ENCODE results near the gene OCSTAMP.

OCSTAMP gene

DNA sequence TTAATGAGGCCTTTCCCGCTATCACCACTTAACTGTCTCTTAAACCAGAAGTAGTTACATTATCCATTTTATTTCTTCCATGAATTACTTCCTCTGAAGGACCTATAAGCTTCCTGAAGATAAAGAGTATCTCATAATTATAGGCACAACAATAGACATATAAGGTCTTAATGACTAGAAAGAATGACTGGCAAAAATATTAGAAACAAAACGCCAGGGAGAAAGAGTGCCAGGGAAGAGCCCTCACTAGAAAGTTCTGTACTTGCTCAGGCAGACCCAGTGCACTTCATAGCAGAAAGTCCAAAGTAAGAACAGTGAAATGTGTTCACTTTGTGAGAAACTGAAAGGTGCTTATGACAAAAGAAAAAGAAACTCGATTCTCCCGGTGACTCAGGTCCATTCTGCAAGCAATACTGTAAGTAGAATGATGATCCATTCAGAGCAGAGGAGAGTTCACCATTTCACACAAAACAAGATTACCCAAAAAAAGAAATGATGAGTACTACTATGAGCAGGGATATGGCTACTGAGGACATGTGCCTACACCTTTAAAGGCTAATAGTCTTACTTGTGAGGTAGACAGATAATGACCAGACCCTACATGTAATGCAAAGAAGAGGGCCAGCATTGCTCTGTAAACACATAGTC lies 42.6 kb downstream of the OCSTAMP start:
- no peak for DNase-seq

DNA sequence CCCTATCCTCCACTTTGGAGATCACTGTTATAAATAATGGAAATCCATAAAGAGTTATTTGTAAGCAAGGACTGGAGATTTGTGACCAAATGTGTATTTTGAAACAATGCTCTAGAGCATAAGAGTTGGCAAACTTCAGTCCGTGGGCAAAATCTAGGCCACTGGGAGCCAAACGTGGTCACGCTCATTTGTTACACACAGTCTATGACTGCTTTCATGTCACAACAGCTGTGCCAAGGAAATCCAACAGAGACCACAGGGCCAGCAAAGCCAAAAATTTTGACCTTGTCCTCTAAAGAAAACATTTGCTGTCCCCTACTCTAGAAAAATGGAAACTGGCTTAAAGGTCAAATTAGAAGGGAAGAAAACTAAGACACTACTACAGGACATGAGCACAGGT lies 44.9 kb downstream of the OCSTAMP start:
- no peak for DNase-seq

DNA sequence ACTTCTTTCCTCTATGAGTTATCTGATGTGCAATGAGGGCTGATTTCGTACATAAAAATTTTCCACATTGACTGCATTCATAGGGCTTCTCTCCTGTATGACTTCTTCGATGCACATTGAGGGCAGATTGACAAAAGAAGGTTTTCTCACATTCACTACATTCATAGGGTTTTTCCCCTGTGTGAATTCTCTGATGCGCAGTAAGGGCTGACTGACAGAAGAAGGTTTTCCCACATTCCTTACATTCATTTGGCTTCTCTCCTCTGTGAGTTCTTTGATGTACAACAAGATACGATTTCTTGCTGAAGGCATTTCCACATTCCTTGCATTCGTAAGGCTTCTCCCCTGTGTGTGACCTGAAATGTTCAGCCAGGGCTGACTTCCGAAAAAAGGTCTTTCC lies 48.5 kb downstream of the OCSTAMP start:
- DNase-seq = no peak

DNA sequence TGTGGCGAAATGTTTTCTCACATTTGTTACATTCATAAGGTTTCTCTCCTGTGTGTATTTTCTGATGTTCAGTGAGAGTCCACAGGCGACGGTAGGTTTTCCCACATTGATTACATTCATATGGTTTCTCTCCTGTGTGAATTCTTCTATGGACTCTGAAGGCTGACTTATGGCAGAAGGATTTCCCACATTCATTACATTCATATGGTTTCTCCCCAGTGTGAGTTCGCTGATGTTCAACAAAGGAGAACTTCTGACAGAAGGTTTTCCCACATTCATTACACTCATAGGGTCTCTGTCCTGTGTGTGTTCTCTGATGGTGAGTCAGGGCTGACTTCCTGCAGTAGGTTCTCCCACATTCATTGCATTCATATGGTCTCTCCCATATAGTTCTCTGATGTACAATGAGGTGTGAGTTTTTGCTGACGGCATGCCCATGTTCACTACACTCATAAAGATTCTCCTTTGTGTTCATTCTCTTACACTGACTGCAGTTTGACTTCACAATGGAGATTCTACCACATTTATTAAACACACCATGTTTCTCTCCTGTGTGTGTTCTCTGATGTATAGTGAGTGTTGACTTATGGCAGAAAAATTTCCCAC lies 49.0 kb downstream of the OCSTAMP start:
- DNase-seq = no peak

GRCh38 chr20:46494077-46494476 lies 56.4 kb downstream of the OCSTAMP start:
- no peak for DNase-seq

- DNase-seq = no peak
Observed at GRCh38 chr20:46491354-46491753, 59.1 kb downstream of the OCSTAMP start.

Data from activated effector memory CD4-positive, alpha-beta T cell treated with anti-CD3 and anti-CD28 coated beads, Interleukin-2, amount 50 U/mL, for 16 hours (primary cell).